Erythroblast (primary cell): ENCODE data around the gene CRABP2.

Experiments used
- GATA1 ChIP-seq: IDR thresholded peaks from 2 replicates; pipeline ENCODE4 v1.6.1; 2011; ENCODE audit warnings: low read depth, mild to moderate bottlenecking, control low read depth, low read length, moderate library complexity
- POLR2A ChIP-seq: IDR thresholded peaks from 2 replicates; pipeline ENCODE4 v1.6.1; 2011; ENCODE audit warnings: mild to moderate bottlenecking, low read length

DNA sequence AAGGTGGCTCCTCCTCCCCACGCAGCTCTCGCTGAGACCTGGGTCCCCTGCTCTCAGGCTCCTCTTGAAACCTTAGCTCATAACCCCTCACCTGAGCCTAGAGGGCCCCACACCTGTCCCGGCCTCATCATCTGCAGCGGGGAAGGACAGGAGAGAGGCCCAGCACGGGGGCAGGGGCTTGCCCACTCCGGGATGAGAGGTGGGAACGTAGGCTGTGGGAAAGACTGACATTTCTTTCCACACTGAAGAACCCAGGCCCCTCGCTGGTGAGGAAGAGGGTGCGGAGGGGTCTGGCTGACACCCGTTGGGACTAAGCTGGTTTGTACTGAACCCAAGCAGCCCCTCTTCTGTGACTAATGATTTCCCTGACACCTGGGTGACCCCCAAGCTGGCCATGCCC lies 14.2 kb downstream of the CRABP2 start:
- TF ChIP-seq POLR2A (no peak), GATA1 (no peak)
